ENCODE data around the gene CTNNA3. TPM values are rescaled to one million over a fixed set of nuclear protein-coding genes. Genes with fewer than 3 reads are reported as not detected.

CTNNA3 gene
- total RNA-seq, 4 donors from 2014 or later: 0.68 to 75.2 (median 1.4) TPM

- no peak for DNase-seq
- in situ Hi-C loops (cut with MboI; ENCODE audit: low pct_ligation_motif_present in 1 of 4, low pct_unique_long_range_greater_than_20kb in 1 of 4, low sequenced_read_pairs in 3 of 4): no loop called here
- H3K27me3 ChIP-seq: no peaks in the 10 kb centered on the region
- no peak overlapping the region for H3K4me3 ChIP-seq
- H3K27ac ChIP-seq: no peak overlapping the region
- intact Hi-C loops (cut with DNase I; ENCODE audit: low total_unique reads): no loop called here
- H3K9me3 ChIP-seq: no peaks in the 10 kb centered on the region
- no peaks in the 10 kb centered on the region for H3K36me3 ChIP-seq
- H3K4me1 ChIP-seq: peaks cover 0 to 6% (median 0%) of the 10 kb centered on the region in 4 donors
- TF ChIP-seq, protein P1, sequence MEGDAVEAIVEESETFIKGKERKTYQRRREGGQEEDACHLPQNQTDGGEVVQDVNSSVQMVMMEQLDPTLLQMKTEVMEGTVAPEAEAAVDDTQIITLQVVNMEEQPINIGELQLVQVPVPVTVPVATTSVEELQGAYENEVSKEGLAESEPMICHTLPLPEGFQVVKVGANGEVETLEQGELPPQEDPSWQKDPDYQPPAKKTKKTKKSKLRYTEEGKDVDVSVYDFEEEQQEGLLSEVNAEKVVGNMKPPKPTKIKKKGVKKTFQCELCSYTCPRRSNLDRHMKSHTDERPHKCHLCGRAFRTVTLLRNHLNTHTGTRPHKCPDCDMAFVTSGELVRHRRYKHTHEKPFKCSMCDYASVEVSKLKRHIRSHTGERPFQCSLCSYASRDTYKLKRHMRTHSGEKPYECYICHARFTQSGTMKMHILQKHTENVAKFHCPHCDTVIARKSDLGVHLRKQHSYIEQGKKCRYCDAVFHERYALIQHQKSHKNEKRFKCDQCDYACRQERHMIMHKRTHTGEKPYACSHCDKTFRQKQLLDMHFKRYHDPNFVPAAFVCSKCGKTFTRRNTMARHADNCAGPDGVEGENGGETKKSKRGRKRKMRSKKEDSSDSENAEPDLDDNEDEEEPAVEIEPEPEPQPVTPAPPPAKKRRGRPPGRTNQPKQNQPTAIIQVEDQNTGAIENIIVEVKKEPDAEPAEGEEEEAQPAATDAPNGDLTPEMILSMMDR (IDR thresholded peaks at IDR 0.05): no peak
- TF ChIP-seq EP300 (IDR thresholded peaks at IDR 0.05; ENCODE audit: low read depth) (no peak), POLR2A (IDR thresholded peaks at IDR 0.05) (no peak), POLR2AphosphoS5 (IDR thresholded peaks at IDR 0.05) (no peak)
Measured at GRCh38 chr10:66292922-66293321, 1403.1 kb downstream of the CTNNA3 start.

- intact Hi-C loops (cut with DNase I; ENCODE audit: low total_unique reads) (no loop called here), in situ Hi-C loops (cut with MboI; ENCODE audit: low pct_ligation_motif_present in 1 of 4, low pct_unique_long_range_greater_than_20kb in 1 of 4, low sequenced_read_pairs in 3 of 4) (no loop called here)
- Histone ChIP-seq H3K27ac (no peak overlapping the region), H3K4me3 (no peak overlapping the region), H3K9me3 (no peaks in the 10 kb centered on the region), H3K4me1 (peaks cover 0 to 6% (median 0%) of the 10 kb centered on the region in 4 donors), H3K36me3 (no peaks in the 10 kb centered on the region), H3K27me3 (no peaks in the 10 kb centered on the region)
- 64 to 68% methylated on average over 1 of the region's 1 CpG for WGBS, 2 donors (ENCODE audit: low coverage in 1 of 2)
- no peak for DNase-seq
- TF ChIP-seq POLR2A (IDR thresholded peaks at IDR 0.05): no peak
- no peak for TF ChIP-seq POLR2AphosphoS5 (IDR thresholded peaks at IDR 0.05)
- TF ChIP-seq, protein P1 (IDR thresholded peaks at IDR 0.05): no peak
- TF ChIP-seq EP300 (IDR thresholded peaks at IDR 0.05; ENCODE audit: low read depth): no peak
Measured at GRCh38 chr10:66292456-66292855, 1403.5 kb downstream of the CTNNA3 start.

DNA sequence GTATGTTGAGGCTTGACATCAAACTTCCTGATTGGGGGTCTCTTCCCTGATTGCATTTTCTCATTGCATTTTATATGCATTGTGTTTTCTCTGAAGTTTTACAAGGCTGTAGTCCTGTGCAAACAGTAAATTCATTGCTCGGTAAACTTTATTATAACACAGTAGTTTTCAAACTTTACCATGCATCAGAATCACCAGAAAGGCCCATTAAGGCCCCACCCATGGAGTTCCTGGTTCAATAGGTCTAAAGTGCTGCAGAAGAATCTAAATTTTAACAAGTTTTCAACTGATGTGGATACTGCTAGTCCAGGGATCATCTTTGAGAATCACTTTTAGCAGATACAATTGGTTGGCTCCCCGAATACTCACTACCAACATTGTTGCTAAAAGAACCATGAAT is 1404.9 kb downstream of the CTNNA3 start:
- Histone ChIP-seq H3K4me3 (no peak overlapping the region), H3K27ac (no peak overlapping the region), H3K4me1 (peaks cover 0 to 6% (median 0%) of the 10 kb centered on the region in 4 donors), H3K36me3 (no peaks in the 10 kb centered on the region), H3K9me3 (no peaks in the 10 kb centered on the region), H3K27me3 (no peaks in the 10 kb centered on the region)
- no peak for DNase-seq
- WGBS, 2 donors (ENCODE audit: low coverage in 1 of 2): 42 to 47% methylated on average over 2 of the region's 2 CpGs
- intact Hi-C loops (cut with DNase I; ENCODE audit: low total_unique reads): no loop called here
- TF ChIP-seq, protein P1 (IDR thresholded peaks at IDR 0.05): no peak
- TF ChIP-seq EP300 (IDR thresholded peaks at IDR 0.05; ENCODE audit: low read depth): no peak
- no peak for TF ChIP-seq POLR2A (IDR thresholded peaks at IDR 0.05)
- TF ChIP-seq POLR2AphosphoS5 (IDR thresholded peaks at IDR 0.05): no peak
- in situ Hi-C loops (cut with MboI; ENCODE audit: low pct_ligation_motif_present in 1 of 4, low pct_unique_long_range_greater_than_20kb in 1 of 4, low sequenced_read_pairs in 3 of 4): no loop called here

- H3K9me3 ChIP-seq: no peaks in the 10 kb centered on the region
- no peaks in the 10 kb centered on the region for H3K4me1 ChIP-seq
- in situ Hi-C loops (cut with MboI; ENCODE audit: low pct_ligation_motif_present in 1 of 4, low pct_unique_long_range_greater_than_20kb in 1 of 4, low sequenced_read_pairs in 3 of 4) (no loop called here), intact Hi-C loops (cut with DNase I; ENCODE audit: low total_unique reads) (no loop called here)
- H3K4me3 ChIP-seq: no peak overlapping the region
- no peaks in the 10 kb centered on the region for H3K36me3 ChIP-seq
- H3K27me3 ChIP-seq: no peaks in the 10 kb centered on the region
- H3K27ac ChIP-seq: no peak overlapping the region
- no peak for DNase-seq
- TF ChIP-seq EP300 (IDR thresholded peaks at IDR 0.05; ENCODE audit: low read depth): no peak
- TF ChIP-seq POLR2A (IDR thresholded peaks at IDR 0.05): no peak
- no peak for TF ChIP-seq POLR2AphosphoS5 (IDR thresholded peaks at IDR 0.05)
- TF ChIP-seq, protein P1 (IDR thresholded peaks at IDR 0.05): no peak
Measured at GRCh38 chr10:66284621-66285020, 1411.4 kb downstream of the CTNNA3 start.
